Spinal cord (tissue), 10 donors: ENCODE data around the gene STPG4. TPM values are rescaled to one million over a fixed set of nuclear protein-coding genes. Genes with fewer than 3 reads are reported as not detected.
A peak's percentile ranks its signal among the peaks of the same experiment; 100 is the strongest.

Experiments
- DNase-seq, 6 donors: peaks; one replicate each; pipeline versions ENCODE4 v3.0.0 to v3.0.0-alpha.2; 2013 to 2015; ENCODE audit warnings: low spot score in 6 of 6, low read depth in 4 of 6
- H3K27ac ChIP-seq: one replicate; pipeline ENCODE4 v1.5.1; 2013; ENCODE audit warnings: low read depth, low read length, control low read depth
- H3K27me3 ChIP-seq: one replicate; pipeline ENCODE4 v1.6.1; 2013; ENCODE audit warnings: low read length; ENCODE audit not compliant: control insufficient read depth, insufficient read depth
- H3K36me3 ChIP-seq: one replicate; pipeline ENCODE4 v1.6.1; 2013; ENCODE audit warnings: low read length; ENCODE audit not compliant: control insufficient read depth, insufficient read depth
- H3K4me1 ChIP-seq: one replicate; pipeline ENCODE4 v1.6.1; 2013; ENCODE audit warnings: low read length; ENCODE audit not compliant: control insufficient read depth, insufficient read depth
- H3K4me3 ChIP-seq: one replicate; pipeline ENCODE4 v1.5.1; 2013; ENCODE audit warnings: low read depth, low read length, control low read depth
- H3K9me3 ChIP-seq: one replicate; pipeline ENCODE4 v1.6.1; 2013; ENCODE audit warnings: low read length; ENCODE audit not compliant: control insufficient read depth, insufficient read depth
- WGBS: methylation state at CpG from one replicate; pipeline ENCODE4 v1.1.5; 2013; ENCODE audit warnings: missing lambda C conversion rate; ENCODE audit not compliant: insufficient coverage; 5-methylcytosine and 5-hydroxymethylcytosine counted together
- polyA plus RNA-seq, 2 donors: library from polyadenylated mRNA; unstranded; fragments of 120-200 nt; gene quantifications; one replicate each; pipeline ENCODE4 v1.2.1, GENCODE V29; 2013; ENCODE audit not compliant: insufficient read length in 2 of 2
- total RNA-seq, 2 donors: library from RNA; depleted of rRNA in 1 of 2; stranded (reverse); fragments of 120-200 nt in 1 of 2; fragments of >200 nt in 1 of 2; gene quantifications; one replicate each; pipeline versions ENCODE4 v1.2.3 to v1.2.4, GENCODE V29; 2013 to 2014
- donor health status: healthy.

Gene STPG4
- total and polyA plus RNA-seq, 4 donors, result 0.35 to 0.74 (median 0.44) TPM; not detected in 1

GRCh38 chr2:47162780-47163179 is 7.7 kb upstream of the STPG4 start:
- H3K36me3 ChIP-seq, result peaks cover 25% of the 10 kb centered on the region
- no peaks in the 10 kb centered on the region for H3K9me3 ChIP-seq
- no peaks in the 10 kb centered on the region for H3K27me3 ChIP-seq
- no CpG with 5 or more reads among the region's 3 CpGs for WGBS
- no peak overlapping the region for H3K4me3 ChIP-seq
- no peak overlapping the region for H3K27ac ChIP-seq
- no peaks in the 10 kb centered on the region for H3K4me1 ChIP-seq
- no peak for DNase-seq

GRCh38 chr2:47161475-47161874 is 6.4 kb upstream of the STPG4 start:
- no peaks in the 10 kb centered on the region for H3K27me3 ChIP-seq
- no peak overlapping the region for H3K4me3 ChIP-seq
- no peak overlapping the region for H3K27ac ChIP-seq
- H3K36me3 ChIP-seq, result peaks cover 20% of the 10 kb centered on the region
- DNase-seq, result no peak
- no peaks in the 10 kb centered on the region for H3K9me3 ChIP-seq
- H3K4me1 ChIP-seq, result no peaks in the 10 kb centered on the region
- WGBS, result 100% methylated on average over 1 of the region's 3 CpGs

- Histone ChIP-seq H3K9me3 (no peaks in the 10 kb centered on the region), H3K27me3 (no peaks in the 10 kb centered on the region), H3K4me1 (no peaks in the 10 kb centered on the region), H3K36me3 (peaks cover 20% of the 10 kb centered on the region), H3K4me3 (no peak overlapping the region), H3K27ac (no peak overlapping the region)
- no CpG with 5 or more reads among the region's 1 CpG for WGBS
- peak in 1 of 6 donors; percentile 18 for DNase-seq
These were observed 5.6 kb upstream of the STPG4 start for GRCh38 chr2:47160660-47161059.

- Histone ChIP-seq H3K36me3 (peaks cover 21% of the 10 kb centered on the region), H3K9me3 (no peaks in the 10 kb centered on the region), H3K4me3 (no peak overlapping the region), H3K27me3 (no peaks in the 10 kb centered on the region), H3K27ac (no peak overlapping the region), H3K4me1 (no peaks in the 10 kb centered on the region)
- WGBS, result 81% methylated on average over 3 of the region's 3 CpGs
- no peak for DNase-seq
These were observed 5.1 kb upstream of the STPG4 start for GRCh38 chr2:47160211-47160610.

- no peak for DNase-seq
- Histone ChIP-seq H3K36me3 (peaks cover 24% of the 10 kb centered on the region), H3K4me1 (no peaks in the 10 kb centered on the region), H3K9me3 (no peaks in the 10 kb centered on the region), H3K27me3 (no peaks in the 10 kb centered on the region), H3K27ac (no peak overlapping the region), H3K4me3 (no peak overlapping the region)
- WGBS, result 100% methylated on average over 3 of the region's 3 CpGs
These were observed 4.5 kb upstream of the STPG4 start for GRCh38 chr2:47159627-47160026.

GRCh38 chr2:47158576-47158975 is 3.5 kb upstream of the STPG4 start:
- peaks cover 21% of the 10 kb centered on the region for H3K36me3 ChIP-seq
- WGBS, result no CpG with 5 or more reads among the region's 2 CpGs
- no peaks in the 10 kb centered on the region for H3K27me3 ChIP-seq

GRCh38 chr2:47152803-47153202 is 2.3 kb downstream of the STPG4 start:
- no peak overlapping the region for H3K27ac ChIP-seq
- H3K36me3 ChIP-seq, result peaks cover 17% of the 10 kb centered on the region
- H3K4me3 ChIP-seq, result no peak overlapping the region
- no peaks in the 10 kb centered on the region for H3K27me3 ChIP-seq
- H3K4me1 ChIP-seq, result no peaks in the 10 kb centered on the region
- no peaks in the 10 kb centered on the region for H3K9me3 ChIP-seq
- DNase-seq, result no peak

More at GRCh38 chr2:47158576-47158975, 3.5 kb upstream of the STPG4 start:
- no peaks in the 10 kb centered on the region for H3K9me3 ChIP-seq
- no peak overlapping the region for H3K27ac ChIP-seq
- no peak for DNase-seq
- H3K4me3 ChIP-seq, result no peak overlapping the region
- H3K4me1 ChIP-seq, result no peaks in the 10 kb centered on the region

- peaks cover 24% of the 10 kb centered on the region for H3K36me3 ChIP-seq
- H3K27me3 ChIP-seq, result no peaks in the 10 kb centered on the region
- WGBS, result no CpG with 5 or more reads among the region's 3 CpGs
- H3K27ac ChIP-seq, result no peak overlapping the region
- no peak for DNase-seq
- no peaks in the 10 kb centered on the region for H3K9me3 ChIP-seq
- no peaks in the 10 kb centered on the region for H3K4me1 ChIP-seq
- H3K4me3 ChIP-seq, result no peak overlapping the region
These were observed 4.9 kb downstream of the STPG4 start for GRCh38 chr2:47150175-47150574.

GRCh38 chr2:47147021-47147420 is 8.1 kb downstream of the STPG4 start:
- DNase-seq, result no peak
- 95% methylated on average over 1 of the region's 3 CpGs for WGBS
- no peaks in the 10 kb centered on the region for H3K9me3 ChIP-seq
- H3K4me1 ChIP-seq, result no peaks in the 10 kb centered on the region
- no peak overlapping the region for H3K27ac ChIP-seq
- peaks cover 21% of the 10 kb centered on the region for H3K36me3 ChIP-seq
- no peaks in the 10 kb centered on the region for H3K27me3 ChIP-seq
- no peak overlapping the region for H3K4me3 ChIP-seq

- Histone ChIP-seq H3K27ac (no peak overlapping the region), H3K36me3 (peaks cover 21% of the 10 kb centered on the region), H3K9me3 (no peaks in the 10 kb centered on the region), H3K27me3 (no peaks in the 10 kb centered on the region), H3K4me1 (no peaks in the 10 kb centered on the region), H3K4me3 (no peak overlapping the region)
- DNase-seq, result no peak
- no CpG with 5 or more reads among the region's 1 CpG for WGBS
These were observed 9.6 kb downstream of the STPG4 start for GRCh38 chr2:47145466-47145865.
